ELF-1 (cell line): ENCODE data around the gene ETS1.

Experiments
- DNase-seq: peaks from one replicate; pipeline ENCODE4 v3.0.0-alpha.2; 2016; ENCODE audit warnings: low read depth, low spot score

ETS1 gene

GRCh38 chr11:128519338-128519737 is 68.0 kb downstream of the ETS1 start:
- DNase-seq, result no peak

- no peak for DNase-seq
Observed at GRCh38 chr11:128518493-128519207, 68.7 kb downstream of the ETS1 start.

- no peak for DNase-seq
Observed at GRCh38 chr11:128517451-128518230, 69.7 kb downstream of the ETS1 start.

- no peak for DNase-seq
Observed at GRCh38 chr11:128516886-128517285, 70.5 kb downstream of the ETS1 start.

- DNase-seq, result no peak
Observed at GRCh38 chr11:128515826-128516778, 71.3 kb downstream of the ETS1 start.

GRCh38 chr11:128515086-128515485 is 72.3 kb downstream of the ETS1 start:
- DNase-seq, result no peak

- DNase-seq, result no peak
Observed at GRCh38 chr11:128513915-128514681, 73.3 kb downstream of the ETS1 start.

GRCh38 chr11:128512474-128512996 is 74.8 kb downstream of the ETS1 start:
- DNase-seq, result no peak

- DNase-seq, result no peak
Observed at GRCh38 chr11:128511712-128512111, 75.6 kb downstream of the ETS1 start.

- no peak for DNase-seq
Observed at GRCh38 chr11:128509621-128510389, 77.6 kb downstream of the ETS1 start.

GRCh38 chr11:128508770-128509510 is 78.4 kb downstream of the ETS1 start:
- no peak for DNase-seq

GRCh38 chr11:128507936-128508335 is 79.4 kb downstream of the ETS1 start:
- DNase-seq, result no peak

- DNase-seq, result peak; percentile 76
Observed at GRCh38 chr11:128506999-128507611, 80.3 kb downstream of the ETS1 start.

- DNase-seq, result no peak
Observed at GRCh38 chr11:128506356-128506755, 81.0 kb downstream of the ETS1 start.

- DNase-seq, result no peak
Observed at GRCh38 chr11:128505449-128506065, 81.8 kb downstream of the ETS1 start.

- DNase-seq, result no peak
Observed at GRCh38 chr11:128504486-128504885, 82.9 kb downstream of the ETS1 start.

- no peak for DNase-seq
Observed at GRCh38 chr11:128503245-128503991, 83.9 kb downstream of the ETS1 start.

- DNase-seq, result peak; percentile 47
Observed at GRCh38 chr11:128502726-128503125, 84.6 kb downstream of the ETS1 start.
